DND-41 (cell line): ENCODE data around the gene SPIN2A.
"Not testable (repeated sequence)": the region's sequence is repeated elsewhere in the genome, so short reads cannot be mapped to it uniquely, and the experiment has no call there.

Experiments
- ATAC-seq: fragments of 200-7000 bp; cut with Tn5 transposase; 3 replicates; pipeline ENCODE4 v1.9.1; 2021; ENCODE audit warnings: low read depth; ENCODE audit not compliant: insufficient read depth
- DNase-seq: peaks from one replicate; pipeline ENCODE4 v3.0.0-alpha.2; 2020
- H2AFZ ChIP-seq: 2 replicates; pipeline ENCODE4 v1.6.0; 2012; ENCODE audit warnings: low read depth, low read length
- H3K27ac ChIP-seq: 2 replicates; pipeline ENCODE4 v1.5.1; 2012; ENCODE audit warnings: low read length, inconsistent platforms
- H3K27me3 ChIP-seq: fragments of 200-600 bp; sonication (generic); 2 replicates; pipeline ENCODE4 v1.6.0; 2012; ENCODE audit warnings: low read length, mild to moderate bottlenecking, inconsistent platforms; ENCODE audit not compliant: insufficient read depth, poor library complexity
- H3K36me3 ChIP-seq: 2 replicates; pipeline ENCODE4 v1.5.1; 2012; ENCODE audit warnings: low read length, inconsistent platforms; ENCODE audit not compliant: insufficient read depth
- H3K4me1 ChIP-seq: 2 replicates; pipeline ENCODE4 v1.5.1; 2012; ENCODE audit warnings: mild to moderate bottlenecking, low read length; ENCODE audit not compliant: insufficient read depth
- H3K4me2 ChIP-seq: 2 replicates; pipeline ENCODE4 v1.6.0; 2012; ENCODE audit warnings: mild to moderate bottlenecking, moderate library complexity, low read length, inconsistent platforms; ENCODE audit not compliant: insufficient read depth
- H3K4me3 ChIP-seq, 2 experiments: fragments of 200-600 bp in 1 of 2; shearing (Covaris generic) in 1 of 2; 2 replicates each; pipeline ENCODE4 v1.5.1; 2012 to 2016; ENCODE audit warnings: inconsistent platforms in 2 of 2, low read length in 2 of 2, mild to moderate bottlenecking in 2 of 2, low read depth in 1 of 2, moderate library complexity in 1 of 2
- H3K79me2 ChIP-seq: 2 replicates; pipeline ENCODE4 v1.6.0; 2012; ENCODE audit warnings: low read length, inconsistent platforms; ENCODE audit not compliant: insufficient read depth
- H3K9ac ChIP-seq: 2 replicates; pipeline ENCODE4 v1.6.0; 2012; ENCODE audit warnings: low read depth, mild to moderate bottlenecking, inconsistent platforms, low read length, moderate library complexity
- H3K9me3 ChIP-seq: 2 replicates; pipeline ENCODE4 v1.5.1; 2012; ENCODE audit warnings: low read length, moderate library complexity, mild to moderate bottlenecking, inconsistent platforms; ENCODE audit not compliant: insufficient read depth, severe bottlenecking
- H4K20me1 ChIP-seq: 2 replicates; pipeline ENCODE4 v1.6.0; 2012; ENCODE audit warnings: low read length; ENCODE audit not compliant: insufficient read depth
- EZH2 ChIP-seq: IDR thresholded peaks from 3 replicates; pipeline ENCODE4 v1.6.1; 2012; ENCODE audit warnings: borderline replicate concordance, low read depth, mild to moderate bottlenecking, moderate library complexity, low read length, inconsistent platforms; ENCODE audit not compliant: severe bottlenecking
- TF ChIP-seq, protein P1 (sequence below): IDR thresholded peaks from 2 replicates; pipeline ENCODE4 v1.5.1; 2012; ENCODE audit warnings: borderline replicate concordance, low read length, moderate library complexity, mild to moderate bottlenecking; ENCODE audit not compliant: poor library complexity, severe bottlenecking; ENCODE audit errors: extremely low read depth

The SPIN2A gene

DNA sequence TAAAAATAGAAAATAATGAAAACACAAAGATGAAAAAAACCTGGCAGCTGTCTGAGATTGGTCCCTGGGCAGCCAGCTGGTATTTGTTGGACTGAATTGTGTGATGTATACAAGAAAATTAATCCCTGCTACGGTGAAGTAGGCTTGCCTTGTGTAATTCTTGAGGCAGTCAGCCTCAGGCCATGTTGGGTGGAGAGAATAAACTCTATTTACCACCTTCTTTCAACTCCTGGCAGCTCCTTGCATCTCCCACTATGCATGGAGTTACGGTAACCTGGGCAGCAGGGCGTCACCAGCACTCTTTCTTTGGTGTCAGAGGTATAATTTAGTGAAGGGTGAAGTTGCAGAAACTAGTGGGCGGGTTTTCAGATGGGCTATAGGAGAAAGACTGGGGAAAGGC is 3.5 kb downstream of the SPIN2A start:
- TF ChIP-seq, protein P1, sequence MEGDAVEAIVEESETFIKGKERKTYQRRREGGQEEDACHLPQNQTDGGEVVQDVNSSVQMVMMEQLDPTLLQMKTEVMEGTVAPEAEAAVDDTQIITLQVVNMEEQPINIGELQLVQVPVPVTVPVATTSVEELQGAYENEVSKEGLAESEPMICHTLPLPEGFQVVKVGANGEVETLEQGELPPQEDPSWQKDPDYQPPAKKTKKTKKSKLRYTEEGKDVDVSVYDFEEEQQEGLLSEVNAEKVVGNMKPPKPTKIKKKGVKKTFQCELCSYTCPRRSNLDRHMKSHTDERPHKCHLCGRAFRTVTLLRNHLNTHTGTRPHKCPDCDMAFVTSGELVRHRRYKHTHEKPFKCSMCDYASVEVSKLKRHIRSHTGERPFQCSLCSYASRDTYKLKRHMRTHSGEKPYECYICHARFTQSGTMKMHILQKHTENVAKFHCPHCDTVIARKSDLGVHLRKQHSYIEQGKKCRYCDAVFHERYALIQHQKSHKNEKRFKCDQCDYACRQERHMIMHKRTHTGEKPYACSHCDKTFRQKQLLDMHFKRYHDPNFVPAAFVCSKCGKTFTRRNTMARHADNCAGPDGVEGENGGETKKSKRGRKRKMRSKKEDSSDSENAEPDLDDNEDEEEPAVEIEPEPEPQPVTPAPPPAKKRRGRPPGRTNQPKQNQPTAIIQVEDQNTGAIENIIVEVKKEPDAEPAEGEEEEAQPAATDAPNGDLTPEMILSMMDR, result no peak
- TF ChIP-seq EZH2, result no peak
- no peaks in the 10 kb centered on the region for H3K79me2 ChIP-seq
- ATAC-seq, result no peak
- H3K4me1 ChIP-seq, result no peaks in the 10 kb centered on the region
- no peaks in the 10 kb centered on the region for H4K20me1 ChIP-seq
- no peak overlapping the region for H3K4me3 ChIP-seq
- H3K27ac ChIP-seq, result no peak overlapping the region
- no peak overlapping the region for H3K4me2 ChIP-seq
- H3K9me3 ChIP-seq, result no peaks in the 10 kb centered on the region
- no peak overlapping the region for H3K9ac ChIP-seq
- DNase-seq, result no peak
- H3K27me3 ChIP-seq, result no peaks in the 10 kb centered on the region
- H2AFZ ChIP-seq, result no peak overlapping the region
- H3K36me3 ChIP-seq, result peaks cover 8% of the 10 kb centered on the region; the same call in 1 of the 2 replicates

DNA sequence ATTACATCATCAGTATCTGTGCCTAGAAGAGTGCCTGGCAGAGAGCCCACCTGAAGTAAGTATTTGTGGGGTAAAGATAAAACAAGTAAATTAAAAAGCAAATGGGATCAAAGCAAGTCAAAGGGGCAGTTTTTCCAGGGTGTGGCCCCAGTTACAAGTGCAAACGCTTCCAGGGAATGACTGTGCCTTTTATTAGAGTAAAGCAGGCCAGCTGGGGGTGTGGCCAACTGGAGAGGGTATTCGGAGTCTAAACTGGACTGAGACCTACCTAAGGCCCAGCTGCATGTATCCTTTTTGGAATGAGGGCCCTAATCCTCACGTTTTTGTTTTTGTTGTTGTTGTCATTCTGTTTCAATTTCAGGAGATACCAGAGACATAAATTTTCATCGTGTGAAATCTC is 3.9 kb downstream of the SPIN2A start:
- not testable (repeated sequence) for ATAC-seq, H2AFZ ChIP-seq, H3K27me3 ChIP-seq

DNA sequence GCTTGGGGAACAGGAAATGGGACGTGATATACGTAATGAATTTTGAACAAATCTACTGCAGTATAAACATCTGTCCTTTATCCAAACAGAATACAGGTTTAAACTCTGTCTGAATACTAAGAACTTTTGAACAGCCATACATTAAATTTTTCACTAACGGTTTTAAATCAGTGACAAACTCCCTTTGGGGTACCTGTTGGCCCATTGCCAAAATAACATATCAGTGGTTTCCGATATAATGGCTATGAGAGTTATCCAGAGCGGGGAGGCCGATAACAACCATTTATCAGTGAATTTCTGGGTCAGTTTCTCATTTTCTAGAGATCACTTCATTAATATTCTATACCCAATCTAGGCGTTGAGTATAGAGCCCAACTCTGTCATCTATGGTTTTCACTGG is 5.2 kb downstream of the SPIN2A start:
- Histone ChIP-seq H3K36me3 (peaks cover 12% of the 10 kb centered on the region; the same call in 1 of the 2 replicates), H3K4me3 (no peak overlapping the region), H3K4me1 (no peaks in the 10 kb centered on the region), H3K27me3 (no peaks in the 10 kb centered on the region), H3K79me2 (no peaks in the 10 kb centered on the region), H3K9ac (no peak overlapping the region), H2AFZ (no peak overlapping the region), H4K20me1 (no peaks in the 10 kb centered on the region), H3K27ac (no peak overlapping the region), H3K9me3 (no peaks in the 10 kb centered on the region), H3K4me2 (no peak overlapping the region)
- ATAC-seq, result no peak
- TF ChIP-seq, protein P1, result no peak
- TF ChIP-seq EZH2, result no peak
- no peak for DNase-seq

More for the DNA sequence above, 3.9 kb downstream of the SPIN2A start:
- not testable (repeated sequence) for H4K20me1 ChIP-seq, H3K4me2 ChIP-seq, H3K9ac ChIP-seq, DNase-seq, H3K36me3 ChIP-seq, H3K27ac ChIP-seq, H3K79me2 ChIP-seq, H3K4me1 ChIP-seq, H3K4me3 ChIP-seq, H3K9me3 ChIP-seq

DNA sequence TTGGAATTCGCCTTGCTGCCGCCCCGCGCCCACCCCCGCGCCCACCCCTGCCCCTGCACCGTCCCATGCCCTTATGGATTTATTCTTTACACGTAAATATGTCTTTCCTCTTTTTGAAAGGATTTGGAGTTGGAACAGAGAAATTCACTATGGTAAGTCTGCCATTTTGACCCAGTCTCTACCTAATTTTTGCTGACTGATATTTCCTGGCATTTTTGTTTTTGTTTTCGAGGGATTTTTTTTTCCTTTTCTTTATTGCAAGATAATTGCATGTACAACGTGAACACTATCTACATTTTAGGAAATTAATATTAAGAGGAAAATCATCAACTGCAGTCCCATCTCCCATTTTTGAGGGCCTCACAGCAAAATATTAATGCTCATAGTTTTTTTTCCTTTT is 15.4 kb downstream of the SPIN2A start:
- Histone ChIP-seq H3K4me3 (peak overlapping the region; percentile 47 to 89), H3K4me1 (peaks cover 10% of the 10 kb centered on the region; the same call in 1 of the 2 replicates), H4K20me1 (no peaks in the 10 kb centered on the region), H3K27ac (peak overlapping the region; percentile 76), H3K9ac (peak overlapping the region; percentile 88), H3K79me2 (peaks cover 27% of the 10 kb centered on the region), H3K27me3 (no peaks in the 10 kb centered on the region), H3K4me2 (peak overlapping the region; percentile 64), H3K36me3 (peaks cover 6% of the 10 kb centered on the region; the same call in 1 of the 2 replicates), H2AFZ (peak overlapping the region; percentile 52; the same call in 1 of the 2 replicates), H3K9me3 (no peaks in the 10 kb centered on the region)
- TF ChIP-seq, protein P1, result no peak
- TF ChIP-seq EZH2, result no peak
- DNase-seq (no peak), ATAC-seq (no peak)
